A549 (cell line): ENCODE measurements around the gene HSPA2. TPM values are rescaled to one million over a fixed set of nuclear protein-coding genes. Genes with fewer than 3 reads are reported as not detected.
A peak's percentile ranks its signal among the peaks of the same experiment; 100 is the strongest.

Source experiments
- ATAC-seq, 2 experiments: fragments of 200-7000 bp in 1 of 2; fragments of >200 bp in 1 of 2; cut with Nextera tagmentation in 1 of 2; cut with Tn5 transposase in 1 of 2; 3 replicates each; pipeline versions ENCODE4 v1.8.0 to v1.9.1; 2018 to 2020; ENCODE audit warnings: mild to moderate bottlenecking in 1 of 2, moderate library complexity in 1 of 2
- CTCF ChIA-PET: fragments of 300-600 bp; sonication (Branson Sonifier 250); formaldehyde crosslinking; extraction: SDS; loops from one replicate; lab custom pipeline; 2021; ENCODE audit warnings: antibody characterized with exemption, inconsistent platforms; lab: Yijun Ruan, JAX
- POLR2A ChIA-PET: fragments of 350-600 bp; formaldehyde crosslinking; extraction: SDS; loops from one replicate; lab custom pipeline; 2021; ENCODE audit warnings: antibody characterized with exemption, inconsistent platforms; lab: Yijun Ruan, JAX
- DNase-seq, 2 experiments: peaks; one replicate each; pipeline versions ENCODE4 v3.0.0 to v3.0.0-alpha.2; 2011 to 2016; ENCODE audit warnings: low read depth in 1 of 2, low spot score in 1 of 2
- FAIRE-seq: peaks from 2 replicates; lab custom pipeline; 2011; peaks lifted over from hg19 to GRCh38; lab: Jason Lieb, UNC
- H3K27ac ChIP-seq, 2 experiments: fragments of >200 bp; sonication (Bioruptor Twin); formaldehyde crosslinking; 3 replicates each; pipeline ENCODE4 v1.5.1; 2016 to 2017
- H3K4me1 ChIP-seq: fragments of >200 bp; sonication (Bioruptor Twin); formaldehyde crosslinking; 3 replicates; pipeline ENCODE4 v1.6.1; 2016
- H3K4me2 ChIP-seq: fragments of >200 bp; sonication (Bioruptor Twin); formaldehyde crosslinking; 3 replicates; pipeline ENCODE4 v1.6.1; 2016
- H3K4me3 ChIP-seq: fragments of >200 bp; sonication (Bioruptor Twin); formaldehyde crosslinking; 3 replicates; pipeline ENCODE4 v1.5.1; 2016
- H3K9me3 ChIP-seq: fragments of >200 bp; sonication (Bioruptor Twin); formaldehyde crosslinking; 3 replicates; pipeline ENCODE4 v1.6.1; 2016
- CBX8 ChIP-seq: fragments of 200-600 bp; sonication (generic); IDR thresholded peaks from 2 replicates; pipeline ENCODE4 v1.6.1; 2016
- CEBPB ChIP-seq, 2 experiments: fragments of >200 bp in 1 of 2; sonication (Bioruptor Twin) in 1 of 2; formaldehyde crosslinking in 1 of 2; IDR thresholded peaks; 2 replicates each; pipeline ENCODE4 v1.6.1; 2012 to 2016
- CHD4 ChIP-seq: fragments of 200-600 bp; sonication (generic); IDR thresholded peaks from 2 replicates; pipeline ENCODE4 v1.6.1; 2016; ENCODE audit warnings: antibody characterized with exemption, mild to moderate bottlenecking, borderline replicate concordance
- E2F6 ChIP-seq: IDR thresholded peaks from 2 replicates; pipeline ENCODE4 v1.6.1; 2012; ENCODE audit warnings: low read depth, borderline replicate concordance
- EHMT2 ChIP-seq: fragments of 200-600 bp; sonication (generic); IDR thresholded peaks from 2 replicates; pipeline ENCODE4 v1.6.1; 2016; ENCODE audit warnings: antibody characterized with exemption, low read depth, mild to moderate bottlenecking, moderate library complexity
- FOXS1 ChIP-seq: fragments of 250-450 bp; sonication (Bioruptor Pico); IDR thresholded peaks from 2 replicates; pipeline ENCODE4 v1.5.0; 2020; ENCODE audit warnings: mild to moderate bottlenecking, moderate library complexity
- HES2 ChIP-seq: fragments of >200 bp; sonication (Bioruptor Twin); formaldehyde crosslinking; IDR thresholded peaks from 2 replicates; pipeline ENCODE4 v1.6.1; 2016
- HEYL ChIP-seq: fragments of 250-450 bp; sonication (Bioruptor Pico); IDR thresholded peaks from 2 replicates; pipeline ENCODE4 v1.8.0; 2021; ENCODE audit warnings: mild to moderate bottlenecking, moderate library complexity
- JUN ChIP-seq, 2 experiments: fragments of >200 bp; sonication (Bioruptor Twin); formaldehyde crosslinking; IDR thresholded peaks; 2 replicates in 1 of 2; 3 replicates in 1 of 2; pipeline ENCODE4 v1.6.1; 2016 to 2017
- MYC ChIP-seq: IDR thresholded peaks from 2 replicates; pipeline ENCODE4 v1.6.1; 2012; ENCODE audit warnings: mild to moderate bottlenecking, inconsistent platforms, low read length, improper control_type of control experiment, borderline replicate concordance
- NR3C1 ChIP-seq: fragments of >200 bp; sonication (Bioruptor Twin); formaldehyde crosslinking; IDR thresholded peaks from 3 replicates; pipeline ENCODE4 v1.6.1; 2017
- PBX3 ChIP-seq: IDR thresholded peaks from 2 replicates; pipeline ENCODE4 v1.6.1; 2012
- PHF8 ChIP-seq: fragments of 200-600 bp; sonication (generic); IDR thresholded peaks from 2 replicates; pipeline ENCODE4 v1.6.1; 2016; ENCODE audit warnings: low read depth, mild to moderate bottlenecking, antibody characterized with exemption, moderate library complexity, borderline replicate concordance
- POLR2A ChIP-seq: IDR thresholded peaks from 2 replicates; pipeline ENCODE4 v1.6.1; 2012; ENCODE audit warnings: mild to moderate bottlenecking, low read length
- POLR2AphosphoS2 ChIP-seq: conservative IDR thresholded peaks from 2 replicates; pipeline ENCODE4 v1.6.1; 2012; ENCODE audit warnings: low read length, improper control_type of control experiment, inconsistent platforms
- RNF2 ChIP-seq: fragments of 200-600 bp; sonication (generic); IDR thresholded peaks from 2 replicates; pipeline ENCODE4 v1.6.1; 2016; ENCODE audit warnings: low read depth, mild to moderate bottlenecking, antibody characterized with exemption, moderate library complexity, borderline replicate concordance
- TFCP2L1 ChIP-seq: fragments of 250-450 bp; sonication (Bioruptor Pico); IDR thresholded peaks from 2 replicates; pipeline ENCODE4 v1.5.0; 2021; ENCODE audit warnings: mild to moderate bottlenecking
- WGBS: methylation state at CpG from one replicate; pipeline ENCODE4 v1.1.6; 2017; ENCODE audit errors: missing lambda C conversion rate; 5-methylcytosine and 5-hydroxymethylcytosine counted together
- polyA plus RNA-seq, 4 experiments: library from polyadenylated mRNA; depleted of rRNA in 3 of 4; stranded (reverse); fragments of >200 nt; fragmentation: RNase III in 1 of 4; extraction: RNeasy Plus Mini Kit Qiagen cat#74134 plus additional on column Dnase treatment in 1 of 4; gene quantifications; 2 replicates in 3 of 4; 3 replicates in 1 of 4; pipeline ENCODE4 v1.2.3, GENCODE V29; 2011 to 2017
- TF ChIP-seq, protein P1 (sequence below): fragments of >200 bp; sonication (Bioruptor Twin); formaldehyde crosslinking; IDR thresholded peaks from 3 replicates; pipeline ENCODE4 v1.5.1; 2016

HSPA2 gene
- polyA plus RNA-seq, 2 of the 4 experiments (the other 2 are of a cell fraction) = 59.9 to 156 TPM

DNA sequence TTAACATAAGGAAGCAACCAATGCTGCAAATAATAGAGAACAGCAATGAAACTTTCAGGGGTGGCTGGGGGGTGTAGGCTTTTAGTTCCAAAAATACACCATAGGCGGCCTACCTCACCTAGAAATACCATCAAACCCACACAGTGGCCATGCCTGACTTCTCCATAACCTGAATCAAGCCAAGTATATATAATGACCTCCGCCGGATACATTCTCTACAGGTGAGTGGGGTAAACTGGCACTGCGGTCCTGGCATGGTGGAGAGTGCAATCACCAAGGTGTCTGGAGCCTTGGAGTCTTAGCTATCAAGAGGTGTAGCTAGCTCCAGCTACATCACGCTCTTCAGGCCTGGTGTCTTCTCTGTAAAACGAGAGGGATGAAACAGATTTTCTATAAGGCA is 38.1 kb upstream of the HSPA2 start:
- WGBS = 19% methylated on average over 6 of the region's 6 CpGs
- POLR2A ChIA-PET = no interaction called here
- ATAC-seq (no peak), FAIRE-seq (no peak), DNase-seq (no peak)
- H3K9me3 ChIP-seq = no peaks in the 10 kb centered on the region
- TF ChIP-seq NR3C1 (no peak), CEBPB (IDR thresholded peaks at IDR 0.05) (no peak), RNF2 (no peak), EHMT2 (no peak), MYC (no peak), FOXS1 (CRISPR knock-in tag) (no peak), PBX3 (no peak), CHD4 (no peak), PHF8 (no peak), E2F6 (no peak), CBX8 (no peak), POLR2A (no peak), HES2 (no peak), JUN (IDR thresholded peaks at IDR 0.05) (no peak), TFCP2L1 (CRISPR knock-in tag) (no peak), HEYL (CRISPR knock-in tag) (no peak)
- peak overlapping the region; percentile 76 for H3K4me3 ChIP-seq
- CTCF ChIA-PET = interaction anchor here (0.8 to 2.4 kb wide), 6 partner anchors 9 to 134 kb away, joined by 3 to 13 read pairs (median 6); partner anchors contain the start of gene HSPA2
- peaks cover 43% of the 10 kb centered on the region for H3K4me1 ChIP-seq
- H3K4me2 ChIP-seq = peak overlapping the region; percentile 87
- peak overlapping the region; percentile 96 to 97 for H3K27ac ChIP-seq

GRCh38 chr14:64502887-64503433 is 37.6 kb upstream of the HSPA2 start:
- TF ChIP-seq EHMT2 (no peak), TFCP2L1 (CRISPR knock-in tag) (no peak), POLR2AphosphoS2 (no peak)
- TF ChIP-seq, protein P1, sequence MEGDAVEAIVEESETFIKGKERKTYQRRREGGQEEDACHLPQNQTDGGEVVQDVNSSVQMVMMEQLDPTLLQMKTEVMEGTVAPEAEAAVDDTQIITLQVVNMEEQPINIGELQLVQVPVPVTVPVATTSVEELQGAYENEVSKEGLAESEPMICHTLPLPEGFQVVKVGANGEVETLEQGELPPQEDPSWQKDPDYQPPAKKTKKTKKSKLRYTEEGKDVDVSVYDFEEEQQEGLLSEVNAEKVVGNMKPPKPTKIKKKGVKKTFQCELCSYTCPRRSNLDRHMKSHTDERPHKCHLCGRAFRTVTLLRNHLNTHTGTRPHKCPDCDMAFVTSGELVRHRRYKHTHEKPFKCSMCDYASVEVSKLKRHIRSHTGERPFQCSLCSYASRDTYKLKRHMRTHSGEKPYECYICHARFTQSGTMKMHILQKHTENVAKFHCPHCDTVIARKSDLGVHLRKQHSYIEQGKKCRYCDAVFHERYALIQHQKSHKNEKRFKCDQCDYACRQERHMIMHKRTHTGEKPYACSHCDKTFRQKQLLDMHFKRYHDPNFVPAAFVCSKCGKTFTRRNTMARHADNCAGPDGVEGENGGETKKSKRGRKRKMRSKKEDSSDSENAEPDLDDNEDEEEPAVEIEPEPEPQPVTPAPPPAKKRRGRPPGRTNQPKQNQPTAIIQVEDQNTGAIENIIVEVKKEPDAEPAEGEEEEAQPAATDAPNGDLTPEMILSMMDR = no peak
- ATAC-seq (no peak), FAIRE-seq (no peak), DNase-seq (peak in 1 of 2 experiments; percentile 23)
- 2% methylated on average over 18 of the region's 29 CpGs for WGBS
- H3K4me3 ChIP-seq = peak overlapping the region; percentile 76
- H3K4me2 ChIP-seq = peak overlapping the region; percentile 87
- CTCF ChIA-PET = interaction anchor here (0.8 to 2.4 kb wide), 5 partner anchors 24 to 133 kb away, joined by 3 to 10 read pairs (median 3); partner anchors contain the start of gene HSPA2
- POLR2A ChIA-PET = interaction anchor here (3.1 kb wide), 1 partner anchor 38 kb away, joined by 42 read pairs; the partner anchor contains the start of gene HSPA2
- no peaks in the 10 kb centered on the region for H3K9me3 ChIP-seq
- H3K4me1 ChIP-seq = peaks cover 48% of the 10 kb centered on the region
- H3K27ac ChIP-seq = peak overlapping the region; percentile 96 to 97
